ENCODE results near the gene CHST8.

CHST8 gene

DNA sequence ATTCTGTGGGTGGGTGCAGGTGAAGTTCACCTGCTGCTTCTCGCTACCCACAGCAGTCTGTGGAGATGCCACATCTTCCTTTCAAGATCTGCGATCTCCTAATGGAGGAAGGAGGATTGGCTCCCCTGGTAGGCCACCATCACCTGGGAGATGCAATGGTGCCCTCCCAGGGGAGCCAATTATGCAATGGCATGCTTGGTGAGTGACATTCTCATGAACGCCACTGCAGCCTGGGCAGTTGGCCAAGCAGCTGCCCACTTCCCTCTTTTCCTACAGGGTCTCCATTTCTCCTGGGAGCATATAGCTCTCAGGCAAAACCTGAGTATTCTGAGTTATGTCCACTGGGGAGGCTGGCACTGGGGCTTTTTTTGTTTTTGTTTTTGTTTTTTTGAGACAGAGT is 91.4 kb downstream of the CHST8 start:
- Histone ChIP-seq H3K4me3 (ENCODE audit: insufficient read depth, low read depth, low read length, poor library complexity, severe bottlenecking) (no peak overlapping the region), H3K36me3 (ENCODE audit: control insufficient read depth, insufficient read depth, low read length) (no peaks in the 10 kb centered on the region), H3K27me3 (replicated peaks; ENCODE audit: control insufficient read depth, insufficient read depth, low read length, poor library complexity, severe bottlenecking) (no peaks in the 10 kb centered on the region), H3K4me1 (ENCODE audit: control insufficient read depth, insufficient read depth, low read length, poor library complexity, severe bottlenecking) (no peaks in the 10 kb centered on the region), H3K27ac (ENCODE audit: insufficient read depth, low read length, poor library complexity, severe bottlenecking) (no peak overlapping the region), H3K9me3 (ENCODE audit: control insufficient read depth, low read length) (no peaks in the 10 kb centered on the region)
- no peak for DNase-seq

DNA sequence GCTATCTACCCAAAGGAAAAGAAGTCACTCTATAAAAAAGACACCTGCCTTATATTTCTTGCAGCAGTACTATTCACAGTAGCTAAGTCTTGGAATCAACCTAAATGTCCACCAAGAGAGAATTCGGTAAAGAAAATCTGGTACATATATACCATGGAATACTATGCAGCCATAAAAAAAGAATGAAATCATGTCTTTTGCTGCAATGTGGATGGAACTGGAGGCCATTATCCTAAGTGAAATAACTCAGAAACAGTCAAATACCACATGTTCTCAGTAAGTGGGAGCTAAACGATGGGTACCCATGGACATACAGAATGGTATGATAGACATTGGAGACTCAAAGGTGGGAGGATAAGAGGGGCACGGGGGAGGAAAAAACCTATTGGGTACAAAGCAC is 92.4 kb downstream of the CHST8 start:
- H3K27me3 ChIP-seq (replicated peaks; ENCODE audit: control insufficient read depth, insufficient read depth, low read length, poor library complexity, severe bottlenecking) = no peaks in the 10 kb centered on the region
- H3K36me3 ChIP-seq (ENCODE audit: control insufficient read depth, insufficient read depth, low read length) = no peaks in the 10 kb centered on the region
- no peak for DNase-seq
- no peaks in the 10 kb centered on the region for H3K4me1 ChIP-seq (ENCODE audit: control insufficient read depth, insufficient read depth, low read length, poor library complexity, severe bottlenecking)
- H3K4me3 ChIP-seq (ENCODE audit: insufficient read depth, low read depth, low read length, poor library complexity, severe bottlenecking) = no peak overlapping the region
- no peaks in the 10 kb centered on the region for H3K9me3 ChIP-seq (ENCODE audit: control insufficient read depth, low read length)
- H3K27ac ChIP-seq (ENCODE audit: insufficient read depth, low read length, poor library complexity, severe bottlenecking) = no peak overlapping the region

- no peaks in the 10 kb centered on the region for H3K36me3 ChIP-seq (ENCODE audit: control insufficient read depth, insufficient read depth, low read length)
- no peaks in the 10 kb centered on the region for H3K9me3 ChIP-seq (ENCODE audit: control insufficient read depth, low read length)
- DNase-seq = no peak
- H3K27me3 ChIP-seq (replicated peaks; ENCODE audit: control insufficient read depth, insufficient read depth, low read length, poor library complexity, severe bottlenecking) = no peaks in the 10 kb centered on the region
- no peak overlapping the region for H3K4me3 ChIP-seq (ENCODE audit: insufficient read depth, low read depth, low read length, poor library complexity, severe bottlenecking)
- H3K27ac ChIP-seq (ENCODE audit: insufficient read depth, low read length, poor library complexity, severe bottlenecking) = no peak overlapping the region
- no peaks in the 10 kb centered on the region for H3K4me1 ChIP-seq (ENCODE audit: control insufficient read depth, insufficient read depth, low read length, poor library complexity, severe bottlenecking)
Observed at GRCh38 chr19:33715462-33715861, 93.7 kb downstream of the CHST8 start.

DNA sequence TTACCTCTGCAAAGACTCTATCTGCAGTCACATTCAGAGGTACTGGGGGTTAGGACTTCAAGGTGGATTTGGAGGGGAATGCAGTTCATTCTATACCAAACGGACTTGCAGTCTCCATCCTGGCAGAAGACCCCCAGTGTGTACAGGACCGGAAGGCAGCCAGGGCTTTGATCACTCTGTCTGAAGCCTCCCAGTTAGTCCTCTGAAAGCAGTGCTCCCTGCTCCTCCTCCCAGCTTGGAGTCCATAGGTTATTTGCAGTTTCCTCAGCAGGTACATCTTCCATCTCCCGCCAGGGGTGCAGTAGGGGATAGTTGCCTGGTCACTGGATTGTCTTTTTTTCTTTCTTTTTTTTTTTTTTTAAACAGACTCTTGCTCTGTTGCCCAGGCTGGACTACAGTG is 96.1 kb downstream of the CHST8 start:
- no peak overlapping the region for H3K27ac ChIP-seq (ENCODE audit: insufficient read depth, low read length, poor library complexity, severe bottlenecking)
- no peak for DNase-seq
- no peaks in the 10 kb centered on the region for H3K36me3 ChIP-seq (ENCODE audit: control insufficient read depth, insufficient read depth, low read length)
- no peaks in the 10 kb centered on the region for H3K4me1 ChIP-seq (ENCODE audit: control insufficient read depth, insufficient read depth, low read length, poor library complexity, severe bottlenecking)
- no peaks in the 10 kb centered on the region for H3K9me3 ChIP-seq (ENCODE audit: control insufficient read depth, low read length)
- no peak overlapping the region for H3K4me3 ChIP-seq (ENCODE audit: insufficient read depth, low read depth, low read length, poor library complexity, severe bottlenecking)
- H3K27me3 ChIP-seq (replicated peaks; ENCODE audit: control insufficient read depth, insufficient read depth, low read length, poor library complexity, severe bottlenecking) = no peaks in the 10 kb centered on the region

DNA sequence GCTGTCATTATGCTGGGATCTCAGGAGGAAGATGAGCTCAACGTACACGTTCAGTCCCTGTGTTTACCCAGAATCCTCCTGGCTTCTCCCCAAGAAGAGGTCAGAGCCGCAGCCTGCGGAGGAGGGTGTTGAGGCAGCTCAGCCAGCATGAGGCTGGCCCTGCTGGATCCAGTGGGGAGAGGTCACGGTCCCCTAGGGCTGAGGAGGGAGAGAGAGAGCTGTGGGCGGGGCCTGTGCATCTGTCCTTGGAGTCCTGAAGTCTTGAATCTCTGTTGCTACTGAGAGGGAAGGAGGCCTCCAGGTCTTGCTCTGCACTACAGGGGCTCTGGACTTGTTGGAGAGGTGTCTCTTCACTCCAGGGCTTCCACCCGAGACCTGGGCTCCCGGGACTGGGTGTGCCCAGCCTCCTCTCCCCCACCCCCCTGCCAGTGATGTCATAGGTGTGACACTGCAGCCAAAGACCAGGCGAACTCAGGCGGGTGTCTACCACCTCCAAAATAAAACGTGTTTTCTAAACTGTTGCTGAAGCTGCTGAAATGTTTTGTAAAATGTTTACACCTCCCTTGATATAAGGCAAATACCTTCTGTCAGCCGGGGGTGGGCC is 97.0 kb downstream of the CHST8 start:
- H3K27ac ChIP-seq (ENCODE audit: insufficient read depth, low read length, poor library complexity, severe bottlenecking) = no peak overlapping the region
- no peaks in the 10 kb centered on the region for H3K9me3 ChIP-seq (ENCODE audit: control insufficient read depth, low read length)
- no peak overlapping the region for H3K4me3 ChIP-seq (ENCODE audit: insufficient read depth, low read depth, low read length, poor library complexity, severe bottlenecking)
- H3K27me3 ChIP-seq (replicated peaks; ENCODE audit: control insufficient read depth, insufficient read depth, low read length, poor library complexity, severe bottlenecking) = no peaks in the 10 kb centered on the region
- no peak for DNase-seq
- H3K4me1 ChIP-seq (ENCODE audit: control insufficient read depth, insufficient read depth, low read length, poor library complexity, severe bottlenecking) = no peaks in the 10 kb centered on the region
- H3K36me3 ChIP-seq (ENCODE audit: control insufficient read depth, insufficient read depth, low read length) = no peaks in the 10 kb centered on the region

DNA sequence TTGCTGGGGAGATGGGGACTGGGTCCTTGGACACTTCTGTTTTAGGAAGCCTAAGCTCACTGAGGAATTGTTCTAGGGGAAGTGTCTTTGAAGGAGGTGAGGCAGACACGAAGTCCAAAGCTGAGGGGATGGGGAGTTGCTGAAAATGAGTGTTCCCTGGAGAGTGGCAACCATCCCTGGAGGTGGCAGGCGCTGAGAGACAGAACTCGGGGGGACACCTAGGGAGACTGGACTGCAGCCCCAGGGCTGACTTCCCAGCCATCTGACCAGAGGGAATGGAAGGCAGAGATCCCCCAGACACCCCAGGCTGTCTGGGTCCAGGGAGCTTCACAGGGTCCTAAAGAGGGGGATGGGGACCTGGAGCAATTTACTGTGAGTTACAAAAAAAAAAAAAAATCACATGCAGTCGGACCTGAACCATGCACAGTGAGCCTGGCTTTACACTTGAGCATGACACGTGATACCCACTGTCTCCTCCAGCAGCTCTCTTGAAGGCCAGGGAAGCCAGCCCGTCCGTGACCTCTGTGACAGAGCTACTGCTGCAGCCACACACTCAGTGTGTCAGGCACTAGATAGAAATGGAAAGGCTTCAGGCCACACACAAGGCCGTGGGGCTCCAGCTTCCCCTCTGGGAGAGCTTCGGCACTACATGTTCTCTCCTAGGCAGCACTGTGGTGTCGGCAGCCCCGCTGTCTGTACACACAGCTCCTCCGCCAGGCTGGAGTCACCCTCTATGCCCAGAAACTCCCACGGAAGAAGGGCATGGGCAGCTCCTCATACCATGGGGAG is 97.8 kb downstream of the CHST8 start:
- H3K4me1 ChIP-seq (ENCODE audit: control insufficient read depth, insufficient read depth, low read length, poor library complexity, severe bottlenecking) = no peaks in the 10 kb centered on the region
- H3K9me3 ChIP-seq (ENCODE audit: control insufficient read depth, low read length) = no peaks in the 10 kb centered on the region
- no peak overlapping the region for H3K27ac ChIP-seq (ENCODE audit: insufficient read depth, low read length, poor library complexity, severe bottlenecking)
- no peak overlapping the region for H3K4me3 ChIP-seq (ENCODE audit: insufficient read depth, low read depth, low read length, poor library complexity, severe bottlenecking)
- H3K36me3 ChIP-seq (ENCODE audit: control insufficient read depth, insufficient read depth, low read length) = no peaks in the 10 kb centered on the region
- H3K27me3 ChIP-seq (replicated peaks; ENCODE audit: control insufficient read depth, insufficient read depth, low read length, poor library complexity, severe bottlenecking) = no peaks in the 10 kb centered on the region
- DNase-seq = no peak

DNA sequence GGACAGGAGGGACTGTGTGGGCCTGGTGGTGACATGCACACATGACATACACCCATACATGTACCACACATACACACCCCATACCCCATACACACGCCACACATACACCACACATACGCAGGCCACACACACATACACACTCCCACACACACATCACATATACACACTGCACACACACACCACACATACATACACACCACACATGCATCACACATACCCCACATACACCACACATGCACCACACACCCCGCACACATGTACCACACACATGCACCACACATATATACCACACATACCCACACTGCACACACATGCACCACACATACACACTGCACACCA is 98.4 kb downstream of the CHST8 start:
- H3K27ac ChIP-seq (ENCODE audit: insufficient read depth, low read length, poor library complexity, severe bottlenecking) = no peak overlapping the region
- no peak overlapping the region for H3K4me3 ChIP-seq (ENCODE audit: insufficient read depth, low read depth, low read length, poor library complexity, severe bottlenecking)
- no peaks in the 10 kb centered on the region for H3K36me3 ChIP-seq (ENCODE audit: control insufficient read depth, insufficient read depth, low read length)
- no peaks in the 10 kb centered on the region for H3K9me3 ChIP-seq (ENCODE audit: control insufficient read depth, low read length)
- H3K27me3 ChIP-seq (replicated peaks; ENCODE audit: control insufficient read depth, insufficient read depth, low read length, poor library complexity, severe bottlenecking) = no peaks in the 10 kb centered on the region
- no peak for DNase-seq
- no peaks in the 10 kb centered on the region for H3K4me1 ChIP-seq (ENCODE audit: control insufficient read depth, insufficient read depth, low read length, poor library complexity, severe bottlenecking)

- no peaks in the 10 kb centered on the region for H3K4me1 ChIP-seq (ENCODE audit: control insufficient read depth, insufficient read depth, low read length, poor library complexity, severe bottlenecking)
- no peak for DNase-seq
- H3K4me3 ChIP-seq (ENCODE audit: insufficient read depth, low read depth, low read length, poor library complexity, severe bottlenecking) = no peak overlapping the region
- no peaks in the 10 kb centered on the region for H3K9me3 ChIP-seq (ENCODE audit: control insufficient read depth, low read length)
- no peaks in the 10 kb centered on the region for H3K27me3 ChIP-seq (replicated peaks; ENCODE audit: control insufficient read depth, insufficient read depth, low read length, poor library complexity, severe bottlenecking)
- no peak overlapping the region for H3K27ac ChIP-seq (ENCODE audit: insufficient read depth, low read length, poor library complexity, severe bottlenecking)
- H3K36me3 ChIP-seq (ENCODE audit: control insufficient read depth, insufficient read depth, low read length) = no peaks in the 10 kb centered on the region
Observed at GRCh38 chr19:33720691-33721682, 99.2 kb downstream of the CHST8 start.

GRCh38 chr19:33721735-33722297 is 100.1 kb downstream of the CHST8 start:
- Histone ChIP-seq H3K4me3 (ENCODE audit: insufficient read depth, low read depth, low read length, poor library complexity, severe bottlenecking) (no peak overlapping the region), H3K4me1 (ENCODE audit: control insufficient read depth, insufficient read depth, low read length, poor library complexity, severe bottlenecking) (no peaks in the 10 kb centered on the region), H3K27me3 (replicated peaks; ENCODE audit: control insufficient read depth, insufficient read depth, low read length, poor library complexity, severe bottlenecking) (no peaks in the 10 kb centered on the region), H3K27ac (ENCODE audit: insufficient read depth, low read length, poor library complexity, severe bottlenecking) (no peak overlapping the region), H3K36me3 (ENCODE audit: control insufficient read depth, insufficient read depth, low read length) (no peaks in the 10 kb centered on the region), H3K9me3 (ENCODE audit: control insufficient read depth, low read length) (no peaks in the 10 kb centered on the region)
- no peak for DNase-seq
